Thymus (tissue), 11 donors: ENCODE results near the gene ADI1. TPM values are rescaled to one million over a fixed set of nuclear protein-coding genes. Genes with fewer than 3 reads are reported as not detected.

Experiments
- DNase-seq, 9 donors: peaks; one replicate each; pipeline ENCODE4 v3.0.0-alpha.2; 2013; ENCODE audit warnings: low spot score in 9 of 9, low read depth in 6 of 9, missing footprints in 1 of 9
- H3K27ac ChIP-seq, 2 donors: one replicate each; pipeline ENCODE4 v1.5.1; 2013; ENCODE audit warnings: control low read depth in 1 of 2, low read depth in 1 of 2, low read length in 1 of 2, mild to moderate bottlenecking in 1 of 2, moderate library complexity in 1 of 2
- H3K27me3 ChIP-seq, 2 donors: one replicate each; pipeline ENCODE4 v1.5.1; 2013; ENCODE audit warnings: low read length in 1 of 2; ENCODE audit not compliant: control insufficient read depth in 2 of 2, insufficient read depth in 1 of 2
- H3K36me3 ChIP-seq, 2 donors: one replicate each; pipeline ENCODE4 v1.5.1; 2013; ENCODE audit warnings: low read length in 1 of 2, mild to moderate bottlenecking in 1 of 2, moderate library complexity in 1 of 2; ENCODE audit not compliant: control insufficient read depth in 2 of 2, insufficient read depth in 2 of 2
- H3K4me1 ChIP-seq, 2 donors: one replicate each; pipeline ENCODE4 v1.5.1; 2013; ENCODE audit warnings: low read length in 2 of 2; ENCODE audit not compliant: control insufficient read depth in 2 of 2, insufficient read depth in 2 of 2
- H3K4me3 ChIP-seq, 2 donors: one replicate each; pipeline ENCODE4 v1.5.1; 2013; ENCODE audit warnings: low read length in 2 of 2, control low read depth in 1 of 2, mild to moderate bottlenecking in 1 of 2
- H3K9me3 ChIP-seq, 2 donors: one replicate each; pipeline ENCODE4 v1.5.1; 2013; ENCODE audit warnings: low read length in 1 of 2, mild to moderate bottlenecking in 1 of 2; ENCODE audit not compliant: control insufficient read depth in 2 of 2, insufficient read depth in 1 of 2
- WGBS: extraction: QIAGEN DNeasy Blood & Tissue Kit; methylation state at CpG from one replicate; pipeline ENCODE4 v1.1.7; 2013; 5-methylcytosine and 5-hydroxymethylcytosine counted together
- polyA plus RNA-seq: library from polyadenylated mRNA; stranded (reverse); fragments of 200-250 nt; gene quantifications from one replicate; pipeline ENCODE4 v1.2.3, GENCODE V29; 2013
- total RNA-seq: library from RNA; stranded (reverse); fragments of 120-200 nt; gene quantifications from one replicate; pipeline ENCODE4 v1.2.4, GENCODE V29; 2013
- donor health status: healthy.

Gene ADI1
- total and polyA plus RNA-seq, 2 donors = 28.1 to 50.0 TPM

DNA sequence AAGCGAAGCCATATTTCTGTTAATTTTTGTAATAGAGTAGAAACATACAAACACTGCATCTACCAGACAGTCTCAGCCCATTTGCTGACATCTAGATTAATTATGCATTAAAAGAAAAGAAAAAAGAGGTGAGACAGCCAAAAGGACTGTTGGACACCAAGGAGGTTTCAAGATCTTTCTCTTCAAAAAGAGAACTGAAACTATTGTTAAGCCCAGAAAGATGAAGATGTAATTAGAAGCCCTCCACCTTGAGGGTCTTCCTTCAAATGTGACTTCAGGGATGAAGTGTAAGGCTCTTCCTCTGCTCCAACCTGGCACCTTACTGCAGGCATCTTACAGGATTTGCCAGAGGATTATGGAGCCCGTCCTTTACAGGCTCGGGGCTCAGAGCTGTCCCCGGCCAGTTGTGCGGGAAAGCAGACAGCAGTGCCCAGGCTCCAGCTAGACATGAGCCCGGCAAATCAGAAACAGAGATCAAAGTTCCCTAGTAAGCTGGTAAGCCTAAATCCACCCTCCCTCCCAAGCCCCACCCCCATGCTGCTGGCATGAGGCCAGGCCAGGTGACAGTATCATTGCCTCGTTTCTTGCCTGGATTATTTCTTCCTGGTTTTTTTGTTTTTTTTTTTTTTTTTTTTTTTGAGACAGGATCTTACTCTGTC, 38.9 kb downstream of the ADI1 start:
- peaks cover 0 to 4% of the 10 kb centered on the region in 2 donors for H3K9me3 ChIP-seq
- no peak overlapping the region for H3K4me3 ChIP-seq
- no peak overlapping the region for H3K27ac ChIP-seq
- H3K27me3 ChIP-seq = no peaks in the 10 kb centered on the region
- peaks cover 27 to 34% of the 10 kb centered on the region in 2 donors for H3K36me3 ChIP-seq
- peaks cover 2 to 5% of the 10 kb centered on the region in 2 donors for H3K4me1 ChIP-seq
- DNase-seq = peak in 1 of 9 donors; percentile 43
- WGBS = 53% methylated on average over 7 of the region's 7 CpGs

DNA sequence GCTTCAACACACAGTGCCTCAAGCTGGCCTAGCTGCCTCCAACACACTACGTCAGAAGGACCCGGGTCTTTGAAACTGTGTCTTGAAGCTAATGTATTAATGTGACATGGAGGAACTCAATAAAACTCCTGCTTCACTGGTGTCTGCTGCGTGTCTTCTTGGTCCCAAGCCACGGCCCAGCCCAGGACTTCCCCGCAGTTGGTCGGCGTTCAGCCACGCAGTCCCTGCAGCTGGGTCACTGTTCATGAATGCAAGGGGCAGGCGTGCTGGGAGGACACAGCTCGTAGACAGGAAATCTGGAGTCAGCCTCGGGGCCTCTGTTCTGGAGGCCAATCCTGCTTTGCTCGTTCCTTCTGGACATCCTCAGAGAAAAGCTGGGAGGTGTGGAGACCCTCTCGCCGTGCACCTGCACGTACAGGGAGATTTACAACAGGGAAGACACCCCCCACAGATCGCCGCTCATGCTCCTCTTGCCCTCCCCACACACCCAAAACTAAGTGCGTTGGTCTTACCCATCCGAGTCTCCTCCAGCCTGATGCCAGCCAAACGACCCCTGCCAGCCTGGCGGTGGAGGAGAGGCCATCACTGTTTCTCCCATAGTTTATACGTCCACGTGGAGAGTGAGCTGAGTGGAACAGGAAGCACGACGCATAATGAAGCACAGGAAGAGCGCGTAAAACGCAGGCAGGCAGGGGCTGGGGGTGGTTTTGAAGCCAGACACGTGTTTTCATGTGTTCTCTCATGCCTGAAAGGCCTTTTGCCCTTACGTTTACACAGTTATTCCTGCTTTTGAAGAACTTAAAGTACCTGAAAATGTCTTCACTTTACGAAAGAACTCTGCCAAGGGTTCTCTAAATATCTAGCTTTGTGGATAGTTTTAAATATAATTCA, 39.7 kb downstream of the ADI1 start:
- H3K4me1 ChIP-seq = peaks cover 2 to 5% of the 10 kb centered on the region in 2 donors
- DNase-seq = no peak
- no peak overlapping the region for H3K4me3 ChIP-seq
- 91% methylated on average over 31 of the region's 31 CpGs for WGBS
- H3K27ac ChIP-seq = no peak overlapping the region
- no peaks in the 10 kb centered on the region for H3K27me3 ChIP-seq
- H3K36me3 ChIP-seq = peaks cover 27 to 34% of the 10 kb centered on the region in 2 donors
- H3K9me3 ChIP-seq = peaks cover 0 to 4% of the 10 kb centered on the region in 2 donors

DNA sequence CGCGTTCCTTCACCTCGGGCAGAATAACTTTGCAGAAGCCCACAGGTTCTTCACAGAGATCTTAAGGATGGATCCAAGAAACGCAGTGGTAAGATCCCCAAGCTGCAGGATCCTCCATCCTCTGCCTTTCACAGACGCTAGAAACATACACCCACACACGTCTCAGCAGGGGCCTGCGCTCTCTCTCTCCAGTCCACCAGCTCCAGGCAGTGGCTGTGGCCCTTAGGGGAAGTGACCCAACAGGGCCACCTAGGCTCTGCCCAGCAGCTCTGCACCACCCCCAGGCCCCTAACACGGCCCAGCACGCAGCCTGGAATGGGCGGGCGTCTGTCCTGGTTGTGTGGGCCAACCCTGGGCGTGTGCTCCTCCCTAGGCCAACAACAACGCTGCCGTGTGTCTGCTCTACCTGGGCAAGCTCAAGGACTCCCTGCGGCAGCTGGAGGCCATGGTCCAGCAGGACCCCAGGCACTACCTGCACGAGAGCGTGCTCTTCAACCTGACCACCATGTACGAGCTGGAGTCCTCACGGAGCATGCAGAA, 40.4 kb downstream of the ADI1 start:
- 97% methylated on average over 19 of the region's 19 CpGs for WGBS
- peaks cover 27 to 34% of the 10 kb centered on the region in 2 donors for H3K36me3 ChIP-seq

DNA sequence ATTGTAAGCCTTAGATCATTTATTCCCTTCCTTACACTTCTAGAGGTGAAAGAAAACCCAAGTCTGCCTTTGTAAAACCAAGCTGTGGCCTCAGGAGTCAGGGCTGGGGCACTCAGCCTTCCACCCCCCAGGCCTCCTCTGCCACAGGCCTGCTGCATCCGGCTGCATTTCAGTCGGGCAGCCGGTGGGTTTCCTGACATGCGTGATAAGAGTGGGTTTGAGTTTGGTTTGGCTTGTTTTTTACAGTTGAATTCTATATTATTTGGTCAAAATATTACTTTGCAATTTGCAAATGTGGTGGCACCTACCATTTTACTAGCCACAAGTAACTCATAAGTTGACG, 42.4 kb downstream of the ADI1 start:
- Histone ChIP-seq H3K4me3 (no peak overlapping the region), H3K27ac (no peak overlapping the region), H3K9me3 (no peaks in the 10 kb centered on the region), H3K36me3 (peaks cover 32 to 36% of the 10 kb centered on the region in 2 donors), H3K4me1 (peaks cover 2 to 5% of the 10 kb centered on the region in 2 donors), H3K27me3 (no peaks in the 10 kb centered on the region)
- DNase-seq = no peak
- 54% methylated on average over 5 of the region's 5 CpGs for WGBS

More for the DNA sequence above, 40.4 kb downstream of the ADI1 start:
- Histone ChIP-seq H3K4me1 (peaks cover 2 to 5% of the 10 kb centered on the region in 2 donors), H3K4me3 (no peak overlapping the region), H3K9me3 (peaks cover 0 to 4% of the 10 kb centered on the region in 2 donors), H3K27ac (no peak overlapping the region), H3K27me3 (no peaks in the 10 kb centered on the region)
- DNase-seq = no peak

DNA sequence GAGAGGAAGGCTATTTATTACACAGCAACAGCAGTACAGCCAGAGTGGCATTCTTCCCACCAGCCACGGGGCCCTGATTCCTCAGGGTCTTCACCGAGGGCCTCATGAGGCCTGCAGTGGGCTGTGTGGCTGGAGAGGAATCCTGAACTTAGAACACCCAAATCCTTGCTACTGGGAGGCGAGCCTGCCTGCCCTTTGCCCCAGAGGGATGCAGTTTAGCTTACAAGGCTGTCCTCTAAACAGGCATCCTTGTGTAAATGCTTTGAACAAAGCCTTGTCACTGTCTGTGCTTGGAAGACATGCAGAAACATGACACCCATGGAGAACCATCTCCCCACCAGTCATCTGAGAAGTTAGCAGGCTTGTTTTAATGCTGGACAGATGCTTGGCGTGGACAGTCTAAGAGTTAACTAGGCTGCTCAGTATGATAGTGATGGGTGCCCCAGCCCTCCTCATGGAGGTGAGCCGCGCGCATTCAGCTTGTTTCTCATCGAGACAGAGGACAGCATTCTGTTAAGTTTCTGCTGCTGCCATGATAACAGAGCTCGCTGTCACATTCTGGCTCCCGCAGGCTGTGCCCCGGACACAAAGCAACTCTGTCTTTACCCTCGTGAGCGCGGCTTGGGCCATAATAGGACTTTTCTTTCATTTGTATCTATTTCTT, 42.9 kb downstream of the ADI1 start:
- no peak overlapping the region for H3K4me3 ChIP-seq
- DNase-seq = no peak
- 85% methylated on average over 14 of the region's 14 CpGs for WGBS
- H3K9me3 ChIP-seq = no peaks in the 10 kb centered on the region
- H3K27ac ChIP-seq = no peak overlapping the region
- peaks cover 33 to 41% of the 10 kb centered on the region in 2 donors for H3K36me3 ChIP-seq
- no peaks in the 10 kb centered on the region for H3K27me3 ChIP-seq
- peaks cover 2 to 5% of the 10 kb centered on the region in 2 donors for H3K4me1 ChIP-seq

DNA sequence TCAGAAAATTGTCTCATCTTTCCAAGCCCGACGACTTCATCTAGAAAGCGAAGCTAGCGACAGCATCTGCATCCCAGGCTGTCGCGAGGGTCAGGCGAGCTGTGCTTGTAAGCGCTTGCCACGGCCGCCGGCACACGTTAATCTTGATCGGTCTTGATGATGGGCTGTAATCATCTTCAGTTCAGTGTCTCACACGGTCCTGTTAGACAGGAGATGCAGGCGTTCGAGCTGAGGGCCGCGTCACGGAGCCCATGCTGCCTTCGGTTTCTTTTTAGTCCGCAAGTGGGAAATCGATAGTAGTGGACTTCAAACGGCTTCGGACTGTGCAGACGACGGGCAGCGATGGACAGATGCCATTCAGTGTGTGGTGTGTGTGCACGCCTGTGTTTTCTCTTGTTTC, 43.6 kb downstream of the ADI1 start:
- Histone ChIP-seq H3K4me3 (no peak overlapping the region), H3K27ac (no peak overlapping the region), H3K9me3 (no peaks in the 10 kb centered on the region), H3K27me3 (no peaks in the 10 kb centered on the region), H3K36me3 (peaks cover 37 to 43% of the 10 kb centered on the region in 2 donors), H3K4me1 (peaks cover 0 to 3% of the 10 kb centered on the region in 2 donors)
- DNase-seq = no peak
- 96% methylated on average over 28 of the region's 28 CpGs for WGBS

DNA sequence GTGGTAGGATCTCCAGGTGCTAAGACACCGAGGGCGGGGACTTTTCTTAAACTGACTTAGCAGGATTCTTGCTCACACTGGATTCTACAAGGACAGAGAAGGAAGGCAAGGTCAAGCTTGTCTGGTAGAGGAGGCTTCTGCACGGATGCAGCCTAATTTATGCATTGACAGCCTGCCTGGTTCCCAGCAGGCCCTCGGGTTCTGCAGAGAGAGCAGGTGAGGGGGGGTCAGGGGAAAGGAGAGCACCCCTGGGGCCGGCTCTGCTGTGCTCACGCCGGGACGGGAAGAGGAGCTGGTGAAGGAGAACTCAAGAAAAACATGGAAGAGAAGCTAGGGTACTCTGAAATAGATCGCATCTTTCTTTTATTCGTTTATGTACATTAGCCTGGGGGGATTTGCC, 46.4 kb downstream of the ADI1 start:
- DNase-seq = no peak
- Histone ChIP-seq H3K4me3 (no peak overlapping the region), H3K27ac (peak overlapping the region in 1 of 2 donors; percentile 15)

DNA sequence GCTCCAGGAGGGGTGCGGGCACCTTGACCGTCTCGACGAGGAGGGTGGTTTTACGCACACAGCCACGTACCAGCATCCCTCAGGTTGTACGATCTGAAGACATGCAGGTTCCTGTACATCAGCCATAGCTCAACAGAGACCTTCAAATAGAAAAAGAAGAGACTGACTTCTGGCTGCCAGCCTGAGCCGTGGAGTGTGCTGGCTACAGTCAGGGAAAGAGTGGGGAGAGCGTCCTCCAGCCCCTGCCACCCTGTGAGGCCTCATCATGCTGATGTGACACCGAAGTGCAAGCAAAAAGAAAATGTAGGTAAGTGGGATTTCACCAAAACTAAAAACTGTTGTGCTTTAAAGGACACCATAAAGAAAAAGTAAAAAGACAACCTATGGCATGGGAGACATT, 47.0 kb downstream of the ADI1 start:
- H3K4me1 ChIP-seq = no peaks in the 10 kb centered on the region
- DNase-seq = no peak
- peaks cover 43 to 49% of the 10 kb centered on the region in 2 donors for H3K36me3 ChIP-seq
- H3K27me3 ChIP-seq = no peaks in the 10 kb centered on the region
- H3K4me3 ChIP-seq = no peak overlapping the region
- no peaks in the 10 kb centered on the region for H3K9me3 ChIP-seq
- WGBS = 87% methylated on average over 10 of the region's 10 CpGs
- no peak overlapping the region for H3K27ac ChIP-seq

More for the DNA sequence above, 46.4 kb downstream of the ADI1 start:
- Histone ChIP-seq H3K9me3 (no peaks in the 10 kb centered on the region), H3K27me3 (no peaks in the 10 kb centered on the region), H3K4me1 (no peaks in the 10 kb centered on the region), H3K36me3 (peaks cover 37 to 46% of the 10 kb centered on the region in 2 donors)
- WGBS = 89% methylated on average over 10 of the region's 10 CpGs
